Measurements from ENCODE around the gene AAMP.

Gene AAMP

DNA sequence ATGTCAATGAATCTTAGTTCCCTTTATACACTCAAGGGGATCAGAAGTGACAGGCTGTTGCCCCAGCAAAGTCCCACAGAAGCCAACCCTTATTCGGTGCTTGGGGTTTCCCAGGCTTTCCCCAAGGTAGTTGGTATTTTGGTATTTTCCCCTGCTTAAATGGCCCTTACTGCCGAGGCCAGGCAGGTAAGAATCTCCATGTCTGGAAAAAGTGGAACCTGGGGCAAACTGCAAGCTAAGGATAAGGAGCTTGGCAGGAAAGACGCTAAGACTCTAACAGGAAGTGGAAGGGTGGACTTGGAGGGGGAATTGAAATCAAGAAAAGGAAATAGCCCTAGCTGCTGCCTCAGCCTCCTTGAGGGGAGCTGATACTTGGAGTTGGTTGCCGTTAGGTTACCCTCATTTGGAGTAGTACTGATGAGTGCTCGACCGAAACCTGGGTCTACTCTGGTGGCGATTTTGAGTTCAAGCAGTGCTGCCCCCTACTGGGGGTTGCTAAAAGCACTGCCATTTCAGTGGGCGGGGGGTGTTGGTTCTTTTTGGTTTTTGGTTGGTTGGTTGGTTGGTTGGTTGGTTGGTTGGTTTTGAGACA is 12.5 kb downstream of the AAMP start:
- H3K27me3 ChIP-seq (ENCODE audit: low read length): no peaks in the 10 kb centered on the region
- no peak overlapping the region for H2AFZ ChIP-seq (ENCODE audit: low read depth, low read length, severe bottlenecking)
- H3K36me3 ChIP-seq (ENCODE audit: low read length): no peaks in the 10 kb centered on the region
- TF ChIP-seq EZH2phosphoT487 (conservative IDR thresholded peaks at IDR 0.05; ENCODE audit: low read length): no peak
- TF ChIP-seq, protein P1, sequence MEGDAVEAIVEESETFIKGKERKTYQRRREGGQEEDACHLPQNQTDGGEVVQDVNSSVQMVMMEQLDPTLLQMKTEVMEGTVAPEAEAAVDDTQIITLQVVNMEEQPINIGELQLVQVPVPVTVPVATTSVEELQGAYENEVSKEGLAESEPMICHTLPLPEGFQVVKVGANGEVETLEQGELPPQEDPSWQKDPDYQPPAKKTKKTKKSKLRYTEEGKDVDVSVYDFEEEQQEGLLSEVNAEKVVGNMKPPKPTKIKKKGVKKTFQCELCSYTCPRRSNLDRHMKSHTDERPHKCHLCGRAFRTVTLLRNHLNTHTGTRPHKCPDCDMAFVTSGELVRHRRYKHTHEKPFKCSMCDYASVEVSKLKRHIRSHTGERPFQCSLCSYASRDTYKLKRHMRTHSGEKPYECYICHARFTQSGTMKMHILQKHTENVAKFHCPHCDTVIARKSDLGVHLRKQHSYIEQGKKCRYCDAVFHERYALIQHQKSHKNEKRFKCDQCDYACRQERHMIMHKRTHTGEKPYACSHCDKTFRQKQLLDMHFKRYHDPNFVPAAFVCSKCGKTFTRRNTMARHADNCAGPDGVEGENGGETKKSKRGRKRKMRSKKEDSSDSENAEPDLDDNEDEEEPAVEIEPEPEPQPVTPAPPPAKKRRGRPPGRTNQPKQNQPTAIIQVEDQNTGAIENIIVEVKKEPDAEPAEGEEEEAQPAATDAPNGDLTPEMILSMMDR (IDR thresholded peaks at IDR 0.05; ENCODE audit: insufficient read depth, low read length, poor library complexity, severe bottlenecking): peak; percentile 65
- H3K4me2 ChIP-seq (ENCODE audit: low read depth, low read length, poor library complexity, severe bottlenecking): peak overlapping the region; percentile 18
- H3K9me3 ChIP-seq (ENCODE audit: insufficient read depth, low read length): no peaks in the 10 kb centered on the region
- peaks cover 39% of the 10 kb centered on the region for H3F3A ChIP-seq (ENCODE audit: insufficient read depth)
- H3K9me2 ChIP-seq (replicated peaks; ENCODE audit: insufficient read depth, low read length): no peaks in the 10 kb centered on the region
- no peak overlapping the region for H3K9ac ChIP-seq (ENCODE audit: low read length)
- H3K4me3 ChIP-seq (ENCODE audit: insufficient read depth, low read length, poor library complexity, severe bottlenecking): no peak overlapping the region
- H4K20me1 ChIP-seq (ENCODE audit: low read depth, low read length): no peaks in the 10 kb centered on the region
- H3K79me2 ChIP-seq (ENCODE audit: insufficient read depth, low read length): no peaks in the 10 kb centered on the region
- peak overlapping the region; percentile 68 for H3K27ac ChIP-seq (ENCODE audit: low read depth, low read length)

DNA sequence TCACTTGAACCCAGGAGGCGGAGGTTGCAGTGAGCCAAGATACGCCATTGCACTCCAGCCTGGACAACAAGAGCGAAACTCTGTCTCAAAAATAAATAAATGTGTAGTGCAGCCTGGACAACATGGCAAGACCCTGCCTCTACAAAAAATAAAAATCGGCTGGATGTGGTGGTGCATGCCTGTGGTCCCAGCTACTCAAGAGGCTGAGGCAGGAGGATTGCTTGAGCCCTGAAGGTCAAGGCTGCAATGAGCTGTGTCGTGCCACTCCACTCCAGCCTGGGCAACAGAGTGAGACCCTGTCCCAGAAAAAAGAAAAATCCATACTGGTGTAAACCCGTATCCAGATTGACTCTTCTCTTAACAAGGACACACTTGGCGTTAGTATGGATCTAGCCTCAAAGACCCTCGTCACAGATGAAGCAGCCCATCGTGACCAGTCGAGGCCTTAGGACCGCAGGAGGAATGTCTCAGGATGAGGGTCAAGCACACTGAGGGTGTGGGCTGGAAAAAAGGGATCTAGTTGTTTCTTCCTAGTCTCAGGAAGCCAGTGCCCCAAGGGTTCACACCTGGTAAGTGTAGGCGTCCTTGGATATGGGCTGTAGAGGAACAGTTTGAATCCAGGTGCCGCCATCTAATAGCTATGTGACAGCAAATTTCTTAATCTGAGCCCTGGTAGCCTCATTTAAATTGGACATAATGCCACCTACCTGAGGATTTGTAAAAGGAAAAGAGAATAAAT is 13.2 kb downstream of the AAMP start:
- Histone ChIP-seq H3K4me3 (ENCODE audit: insufficient read depth, low read length, poor library complexity, severe bottlenecking) (no peak overlapping the region), H2AFZ (ENCODE audit: low read depth, low read length, severe bottlenecking) (no peak overlapping the region), H3F3A (ENCODE audit: insufficient read depth) (peaks cover 39% of the 10 kb centered on the region), H3K27me3 (ENCODE audit: low read length) (no peaks in the 10 kb centered on the region), H3K79me2 (ENCODE audit: insufficient read depth, low read length) (no peaks in the 10 kb centered on the region), H3K4me2 (ENCODE audit: low read depth, low read length, poor library complexity, severe bottlenecking) (no peak overlapping the region), H4K20me1 (ENCODE audit: low read depth, low read length) (no peaks in the 10 kb centered on the region), H3K9me3 (ENCODE audit: insufficient read depth, low read length) (no peaks in the 10 kb centered on the region), H3K9me2 (replicated peaks; ENCODE audit: insufficient read depth, low read length) (no peaks in the 10 kb centered on the region), H3K36me3 (ENCODE audit: low read length) (no peaks in the 10 kb centered on the region), H3K9ac (ENCODE audit: low read length) (no peak overlapping the region), H3K27ac (ENCODE audit: low read depth, low read length) (peak overlapping the region; percentile 68; the same call in 1 of the 2 replicates)
- TF ChIP-seq, protein P1 (IDR thresholded peaks at IDR 0.05; ENCODE audit: insufficient read depth, low read length, poor library complexity, severe bottlenecking): no peak
- no peak for TF ChIP-seq EZH2phosphoT487 (conservative IDR thresholded peaks at IDR 0.05; ENCODE audit: low read length)

DNA sequence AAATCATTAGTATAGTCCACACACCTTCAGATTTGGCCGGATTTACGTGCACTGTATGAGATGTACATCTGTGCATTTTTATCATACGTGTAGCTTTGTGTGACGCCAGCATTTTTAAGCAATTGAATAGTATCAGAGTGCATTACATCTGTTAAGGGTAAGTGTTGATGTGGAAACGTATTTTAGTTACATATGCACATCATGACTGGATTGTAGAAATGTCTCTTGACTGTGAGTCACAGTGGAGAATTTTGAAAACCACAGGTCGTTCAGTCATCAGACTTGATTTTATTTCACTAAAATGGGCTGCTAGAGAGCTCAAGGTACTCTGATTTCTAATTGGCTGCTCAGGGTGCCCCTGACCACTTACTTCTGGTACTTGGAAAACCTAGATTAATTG is 14.5 kb downstream of the AAMP start:
- Histone ChIP-seq H3K36me3 (ENCODE audit: low read length) (no peaks in the 10 kb centered on the region), H4K20me1 (ENCODE audit: low read depth, low read length) (no peaks in the 10 kb centered on the region), H3K4me2 (ENCODE audit: low read depth, low read length, poor library complexity, severe bottlenecking) (no peak overlapping the region), H3K79me2 (ENCODE audit: insufficient read depth, low read length) (no peaks in the 10 kb centered on the region), H3F3A (ENCODE audit: insufficient read depth) (peaks cover 39% of the 10 kb centered on the region), H2AFZ (ENCODE audit: low read depth, low read length, severe bottlenecking) (no peak overlapping the region), H3K9me2 (replicated peaks; ENCODE audit: insufficient read depth, low read length) (no peaks in the 10 kb centered on the region), H3K9ac (ENCODE audit: low read length) (no peak overlapping the region), H3K9me3 (ENCODE audit: insufficient read depth, low read length) (no peaks in the 10 kb centered on the region), H3K27me3 (ENCODE audit: low read length) (no peaks in the 10 kb centered on the region), H3K27ac (ENCODE audit: low read depth, low read length) (no peak overlapping the region), H3K4me3 (ENCODE audit: insufficient read depth, low read length, poor library complexity, severe bottlenecking) (no peak overlapping the region)
- TF ChIP-seq, protein P1 (IDR thresholded peaks at IDR 0.05; ENCODE audit: insufficient read depth, low read length, poor library complexity, severe bottlenecking): no peak
- no peak for TF ChIP-seq EZH2phosphoT487 (conservative IDR thresholded peaks at IDR 0.05; ENCODE audit: low read length)

All from SU-DHL-6 (cell line).